Prostate gland (tissue), 2 donors: ENCODE results near the gene RBM45. TPM values are rescaled to one million over a fixed set of nuclear protein-coding genes. Genes with fewer than 3 reads are reported as not detected.

Experiments
- DNase-seq: peaks from one replicate; pipeline ENCODE4 v3.0.0-alpha.2; 2019; ENCODE audit warnings: low spot score
- H3K27ac ChIP-seq, 2 donors: fragments of 200-600 bp; sonication (generic); 2 replicates each; pipeline ENCODE4 v1.5.1; 2017 to 2019
- H3K27me3 ChIP-seq: fragments of 200-600 bp; sonication (generic); replicated peaks from 2 replicates; pipeline ENCODE4 v1.5.1; 2019; ENCODE audit not compliant: insufficient read depth
- H3K36me3 ChIP-seq, 2 donors: fragments of 200-600 bp; sonication (generic); 1 replicate in 1 of 2; 2 replicates in 1 of 2; pipeline versions ENCODE4 v1.5.1 to v1.8.1; 2017 to 2019
- H3K4me1 ChIP-seq: fragments of 200-600 bp; sonication (generic); replicated peaks from 2 replicates; pipeline ENCODE4 v1.5.1; 2019
- H3K4me3 ChIP-seq, 2 donors: fragments of 200-600 bp; sonication (generic); 2 replicates each; pipeline ENCODE4 v1.5.1; 2017 to 2019
- H3K9me3 ChIP-seq: fragments of 200-600 bp; sonication (generic); 2 replicates; pipeline ENCODE4 v1.5.1; 2017
- CTCF ChIP-seq, 4 experiments: fragments of 200-600 bp in 2 of 4; fragments of 450-650 bp in 2 of 4; sonication (generic) in 2 of 4; IDR thresholded peaks; 1 replicate in 3 of 4; 2 replicates in 1 of 4; pipeline ENCODE4 v1.5.1; 2016 to 2019; ENCODE audit warnings: antibody characterized with exemption in 4 of 4, mild to moderate bottlenecking in 2 of 4, moderate library complexity in 2 of 4
- POLR2A ChIP-seq: fragments of 450-650 bp; IDR thresholded peaks from one replicate; pipeline ENCODE4 v1.6.1; 2016; ENCODE audit warnings: antibody characterized with exemption, mild to moderate bottlenecking
- POLR2AphosphoS5 ChIP-seq: sonication (generic); formaldehyde crosslinking; IDR thresholded peaks from one replicate; pipeline ENCODE4 v1.6.1; 2017; ENCODE audit warnings: antibody characterized with exemption
- WGBS: methylation state at CpG from one replicate; pipeline ENCODE4 v1.1.5; 2018; 5-methylcytosine and 5-hydroxymethylcytosine counted together
- intact Hi-C: fragments of 100-400 bp; cut with DNase I; formaldehyde crosslinking; loops from one replicate; pipeline ENCODE4 v1.14.2; 2022
- total RNA-seq, 2 donors: library from RNA; depleted of rRNA; stranded (reverse); fragments of >200 nt; gene quantifications; one replicate each; pipeline ENCODE4 v1.1.0, GENCODE V29; 2016

RBM45 gene
- total RNA-seq, 2 donors from 2014 or later = 9.7 to 19.0 TPM

GRCh38 chr2:178084273-178084672, 28.0 kb upstream of the RBM45 start:
- intact Hi-C loops = no loop called here
- Histone ChIP-seq H3K4me3 (no peak overlapping the region), H3K27ac (no peak overlapping the region), H3K4me1 (no peaks in the 10 kb centered on the region), H3K36me3 (no peaks in the 10 kb centered on the region), H3K9me3 (no peaks in the 10 kb centered on the region), H3K27me3 (no peaks in the 10 kb centered on the region)
- 66% methylated on average over 3 of the region's 3 CpGs for WGBS
- no peak for DNase-seq
- TF ChIP-seq POLR2AphosphoS5 (no peak), POLR2A (no peak), CTCF (IDR thresholded peaks at IDR 0.05) (no peak)

- Histone ChIP-seq H3K9me3 (no peaks in the 10 kb centered on the region), H3K4me3 (no peak overlapping the region), H3K27ac (no peak overlapping the region), H3K36me3 (no peaks in the 10 kb centered on the region), H3K27me3 (no peaks in the 10 kb centered on the region), H3K4me1 (no peaks in the 10 kb centered on the region)
- WGBS = 65% methylated on average over 6 of the region's 6 CpGs
- intact Hi-C loops = no loop called here
- no peak for TF ChIP-seq POLR2AphosphoS5
- no peak for TF ChIP-seq CTCF (IDR thresholded peaks at IDR 0.05)
- TF ChIP-seq POLR2A = no peak
- no peak for DNase-seq
Observed at GRCh38 chr2:178088774-178089270, 23.4 kb upstream of the RBM45 start.

GRCh38 chr2:178093471-178093870, 18.8 kb upstream of the RBM45 start:
- H3K27ac ChIP-seq = no peak overlapping the region
- TF ChIP-seq POLR2AphosphoS5 (no peak), CTCF (IDR thresholded peaks at IDR 0.05) (no peak), POLR2A (no peak)
- intact Hi-C loops = no loop called here
- H3K9me3 ChIP-seq = no peaks in the 10 kb centered on the region
- DNase-seq = no peak
- no peaks in the 10 kb centered on the region for H3K36me3 ChIP-seq
- no peaks in the 10 kb centered on the region for H3K4me1 ChIP-seq
- H3K27me3 ChIP-seq = no peaks in the 10 kb centered on the region
- H3K4me3 ChIP-seq = no peak overlapping the region

- Histone ChIP-seq H3K27me3 (no peaks in the 10 kb centered on the region), H3K27ac (no peak overlapping the region), H3K9me3 (no peaks in the 10 kb centered on the region), H3K36me3 (no peaks in the 10 kb centered on the region), H3K4me1 (no peaks in the 10 kb centered on the region), H3K4me3 (no peak overlapping the region)
- 90% methylated on average over 3 of the region's 3 CpGs for WGBS
- TF ChIP-seq CTCF (IDR thresholded peaks at IDR 0.05) = no peak
- no peak for TF ChIP-seq POLR2A
- no peak for TF ChIP-seq POLR2AphosphoS5
- DNase-seq = no peak
- intact Hi-C loops = no loop called here
Observed at GRCh38 chr2:178101321-178102079, 10.7 kb upstream of the RBM45 start.

GRCh38 chr2:178105566-178105965, 6.7 kb upstream of the RBM45 start:
- Histone ChIP-seq H3K27me3 (no peaks in the 10 kb centered on the region), H3K27ac (peak overlapping the region; percentile 46 to 78), H3K4me1 (no peaks in the 10 kb centered on the region), H3K4me3 (no peak overlapping the region), H3K36me3 (no peaks in the 10 kb centered on the region), H3K9me3 (no peaks in the 10 kb centered on the region)
- 52% methylated on average over 2 of the region's 2 CpGs for WGBS
- intact Hi-C loops = no loop called here
- TF ChIP-seq CTCF (IDR thresholded peaks at IDR 0.05) = no peak
- TF ChIP-seq POLR2A = no peak
- no peak for DNase-seq
